Measurements from ENCODE around the gene LTB4R2. TPM values are rescaled to one million over a fixed set of nuclear protein-coding genes. Genes with fewer than 3 reads are reported as not detected.

The LTB4R2 gene
- total and polyA plus RNA-seq, 2 experiments from 2014 or later, result 0.40 to 12.6 TPM

DNA sequence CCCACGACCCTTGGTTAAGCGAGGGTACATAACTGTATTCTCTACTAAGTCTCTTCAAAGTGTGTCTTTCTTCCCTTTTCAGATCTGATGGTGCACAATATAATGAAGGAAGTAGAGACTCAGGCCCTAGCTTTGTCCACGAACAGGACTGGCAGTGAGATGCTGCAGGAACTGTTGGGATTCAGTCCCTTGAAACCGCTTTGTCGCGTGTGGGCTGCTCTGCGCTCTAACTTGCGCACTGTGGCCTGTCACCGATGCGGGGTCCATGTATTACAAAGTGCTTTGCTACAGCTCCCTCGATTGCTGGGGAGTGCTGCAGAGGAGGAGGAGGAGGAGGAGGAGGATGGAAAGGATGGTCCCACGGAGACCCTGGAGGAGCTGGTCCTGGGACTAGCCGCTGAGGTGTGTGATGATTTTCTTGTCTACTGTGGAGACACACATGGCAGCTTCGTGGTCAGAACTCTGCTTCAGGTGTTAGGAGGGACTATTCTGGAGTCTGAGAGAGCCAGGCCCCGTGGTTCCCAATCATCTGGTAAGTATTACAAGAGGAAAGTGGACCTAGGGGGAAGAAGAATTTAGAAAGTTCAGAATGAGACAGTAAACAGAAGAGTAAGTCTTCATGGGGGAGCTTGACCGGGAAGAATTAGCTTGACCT is 9.5 kb upstream of the LTB4R2 start (continued):
- TF ChIP-seq CREB1 (CRISPR knock-in tag; IDR thresholded peaks at IDR 0.05; ENCODE audit: low read depth), result no peak
- no peak for TF ChIP-seq POLR2AphosphoS5 (IDR thresholded peaks at IDR 0.05; ENCODE audit: low read depth)
- TF ChIP-seq NANOG (IDR thresholded peaks at IDR 0.05; ENCODE audit: borderline replicate concordance), result no peak
- TF ChIP-seq, protein P1, sequence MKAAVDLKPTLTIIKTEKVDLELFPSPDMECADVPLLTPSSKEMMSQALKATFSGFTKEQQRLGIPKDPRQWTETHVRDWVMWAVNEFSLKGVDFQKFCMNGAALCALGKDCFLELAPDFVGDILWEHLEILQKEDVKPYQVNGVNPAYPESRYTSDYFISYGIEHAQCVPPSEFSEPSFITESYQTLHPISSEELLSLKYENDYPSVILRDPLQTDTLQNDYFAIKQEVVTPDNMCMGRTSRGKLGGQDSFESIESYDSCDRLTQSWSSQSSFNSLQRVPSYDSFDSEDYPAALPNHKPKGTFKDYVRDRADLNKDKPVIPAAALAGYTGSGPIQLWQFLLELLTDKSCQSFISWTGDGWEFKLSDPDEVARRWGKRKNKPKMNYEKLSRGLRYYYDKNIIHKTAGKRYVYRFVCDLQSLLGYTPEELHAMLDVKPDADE (IDR thresholded peaks at IDR 0.05), result no peak
- TF ChIP-seq EZH2phosphoT487 (IDR thresholded peaks at IDR 0.05; ENCODE audit: unreplicated experiment), result no peak
- TF ChIP-seq STAT1 (IDR thresholded peaks at IDR 0.05; ENCODE audit: unreplicated experiment), result no peak

DNA sequence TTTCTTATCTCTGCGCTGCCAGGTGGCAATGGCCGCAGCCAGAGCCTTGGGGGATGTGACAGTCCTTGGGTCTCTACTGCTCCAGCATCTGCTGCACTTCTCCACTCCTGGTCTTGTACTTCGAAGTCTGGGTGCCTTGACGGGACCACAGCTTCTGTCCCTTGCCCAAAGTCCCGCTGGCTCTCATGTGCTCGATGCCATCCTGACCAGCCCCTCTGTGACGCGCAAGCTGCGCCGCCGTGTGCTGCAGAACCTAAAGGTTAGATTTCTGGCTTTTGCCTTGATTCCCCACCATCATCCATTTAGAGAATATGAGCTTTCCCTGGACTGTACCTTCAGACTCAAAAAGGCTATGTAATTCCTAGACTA is 5.9 kb upstream of the LTB4R2 start:
- Mint-ChIP-seq H3K4me3 (no peak overlapping the region), H3K27me3 (ENCODE audit: insufficient read depth, low read depth, poor library complexity) (peaks cover 12% of the 10 kb centered on the region), H3K27ac (no peak overlapping the region), H3K9me3 (peaks cover 2% of the 10 kb centered on the region; the same call in 1 of the 3 replicates), H3K36me3 (ENCODE audit: low read depth) (peaks cover 68% of the 10 kb centered on the region), H3K4me1 (peaks cover 13% of the 10 kb centered on the region)
- Histone ChIP-seq H3F3A (replicated peaks; ENCODE audit: low read depth) (no peaks in the 10 kb centered on the region; the same call in 1 of the 2 replicates), H3K4me3 (no peak overlapping the region), H4K20me1 (replicated peaks; ENCODE audit: insufficient read depth) (peaks cover 10% of the 10 kb centered on the region), H3K9me2 (ENCODE audit: insufficient read depth) (no peaks in the 10 kb centered on the region), H2AFZ (no peak overlapping the region), H3K27me3 (ENCODE audit: insufficient read depth) (no peaks in the 10 kb centered on the region), H3K36me3 (ENCODE audit: insufficient read depth) (peaks cover 23% of the 10 kb centered on the region; the same call in 1 of the 2 replicates), H3K79me2 (replicated peaks; ENCODE audit: insufficient read depth) (peaks cover 13% of the 10 kb centered on the region), H3K4me1 (ENCODE audit: insufficient read depth) (peaks cover 10% of the 10 kb centered on the region; the same call in 1 of the 2 replicates), H3K27ac (ENCODE audit: low read depth) (no peak overlapping the region), H3K4me2 (no peak overlapping the region)
- TF ChIP-seq EZH2phosphoT487 (IDR thresholded peaks at IDR 0.05; ENCODE audit: unreplicated experiment), result no peak
- TF ChIP-seq ZNF114 (CRISPR knock-in tag; IDR thresholded peaks at IDR 0.05), result no peak
- ATAC-seq (no peak), DNase-seq (ENCODE audit: low spot score) (no peak)

DNA sequence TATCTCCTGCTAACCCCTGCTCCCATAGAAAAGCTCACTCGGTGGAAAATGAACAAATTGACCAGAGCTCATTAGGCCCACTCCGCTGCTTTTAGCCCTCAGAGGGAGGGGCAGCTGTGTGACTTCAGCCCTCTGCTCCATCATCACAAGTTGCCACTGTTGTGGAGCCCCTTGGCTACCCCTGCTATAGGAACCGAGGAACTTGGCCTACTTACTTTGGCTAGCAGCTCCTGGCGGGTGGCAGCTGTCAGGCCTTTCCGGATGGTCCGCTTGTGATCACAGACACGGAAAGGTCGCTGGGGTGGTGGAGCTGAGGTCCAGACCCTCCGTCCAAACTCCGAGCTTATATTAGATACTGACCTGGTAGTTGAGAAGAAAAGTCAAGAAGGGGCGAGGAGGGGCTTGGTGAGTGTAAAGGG is 2.8 kb upstream of the LTB4R2 start:
- H3K79me2 ChIP-seq (replicated peaks; ENCODE audit: insufficient read depth), result no peaks in the 10 kb centered on the region
- peaks cover 4% of the 10 kb centered on the region; the same call in 1 of the 2 replicates for H3K4me1 ChIP-seq (ENCODE audit: insufficient read depth)
- H3K27ac ChIP-seq (ENCODE audit: low read depth), result no peak overlapping the region
- no peak overlapping the region for H3K4me3 ChIP-seq
- Mint-ChIP-seq H3K4me1 (peaks cover 15% of the 10 kb centered on the region; the same call in 2 of the 3 replicates), H3K9me3 (no peaks in the 10 kb centered on the region), H3K27ac (no peak overlapping the region), H3K36me3 (ENCODE audit: low read depth) (peaks cover 68% of the 10 kb centered on the region), H3K4me3 (no peak overlapping the region), H3K27me3 (ENCODE audit: insufficient read depth, low read depth, poor library complexity) (peaks cover 17% of the 10 kb centered on the region)
- no peak overlapping the region for H2AFZ ChIP-seq
- H4K20me1 ChIP-seq (replicated peaks; ENCODE audit: insufficient read depth), result peaks cover 3% of the 10 kb centered on the region
- DNase-seq (ENCODE audit: low spot score), result no peak
- no peak overlapping the region for H3K4me2 ChIP-seq
- no peak for ATAC-seq
- H3K36me3 ChIP-seq (ENCODE audit: insufficient read depth), result peaks cover 23% of the 10 kb centered on the region; the same call in 1 of the 2 replicates
- no peaks in the 10 kb centered on the region for H3F3A ChIP-seq (replicated peaks; ENCODE audit: low read depth)
- no peaks in the 10 kb centered on the region for H3K9me2 ChIP-seq (ENCODE audit: insufficient read depth)
- 0 out of 2 replicates have a peak, but pooled peaks cover 4% of the 10 kb centered on the region for H3K27me3 ChIP-seq (ENCODE audit: insufficient read depth)
- TF ChIP-seq, protein P2, sequence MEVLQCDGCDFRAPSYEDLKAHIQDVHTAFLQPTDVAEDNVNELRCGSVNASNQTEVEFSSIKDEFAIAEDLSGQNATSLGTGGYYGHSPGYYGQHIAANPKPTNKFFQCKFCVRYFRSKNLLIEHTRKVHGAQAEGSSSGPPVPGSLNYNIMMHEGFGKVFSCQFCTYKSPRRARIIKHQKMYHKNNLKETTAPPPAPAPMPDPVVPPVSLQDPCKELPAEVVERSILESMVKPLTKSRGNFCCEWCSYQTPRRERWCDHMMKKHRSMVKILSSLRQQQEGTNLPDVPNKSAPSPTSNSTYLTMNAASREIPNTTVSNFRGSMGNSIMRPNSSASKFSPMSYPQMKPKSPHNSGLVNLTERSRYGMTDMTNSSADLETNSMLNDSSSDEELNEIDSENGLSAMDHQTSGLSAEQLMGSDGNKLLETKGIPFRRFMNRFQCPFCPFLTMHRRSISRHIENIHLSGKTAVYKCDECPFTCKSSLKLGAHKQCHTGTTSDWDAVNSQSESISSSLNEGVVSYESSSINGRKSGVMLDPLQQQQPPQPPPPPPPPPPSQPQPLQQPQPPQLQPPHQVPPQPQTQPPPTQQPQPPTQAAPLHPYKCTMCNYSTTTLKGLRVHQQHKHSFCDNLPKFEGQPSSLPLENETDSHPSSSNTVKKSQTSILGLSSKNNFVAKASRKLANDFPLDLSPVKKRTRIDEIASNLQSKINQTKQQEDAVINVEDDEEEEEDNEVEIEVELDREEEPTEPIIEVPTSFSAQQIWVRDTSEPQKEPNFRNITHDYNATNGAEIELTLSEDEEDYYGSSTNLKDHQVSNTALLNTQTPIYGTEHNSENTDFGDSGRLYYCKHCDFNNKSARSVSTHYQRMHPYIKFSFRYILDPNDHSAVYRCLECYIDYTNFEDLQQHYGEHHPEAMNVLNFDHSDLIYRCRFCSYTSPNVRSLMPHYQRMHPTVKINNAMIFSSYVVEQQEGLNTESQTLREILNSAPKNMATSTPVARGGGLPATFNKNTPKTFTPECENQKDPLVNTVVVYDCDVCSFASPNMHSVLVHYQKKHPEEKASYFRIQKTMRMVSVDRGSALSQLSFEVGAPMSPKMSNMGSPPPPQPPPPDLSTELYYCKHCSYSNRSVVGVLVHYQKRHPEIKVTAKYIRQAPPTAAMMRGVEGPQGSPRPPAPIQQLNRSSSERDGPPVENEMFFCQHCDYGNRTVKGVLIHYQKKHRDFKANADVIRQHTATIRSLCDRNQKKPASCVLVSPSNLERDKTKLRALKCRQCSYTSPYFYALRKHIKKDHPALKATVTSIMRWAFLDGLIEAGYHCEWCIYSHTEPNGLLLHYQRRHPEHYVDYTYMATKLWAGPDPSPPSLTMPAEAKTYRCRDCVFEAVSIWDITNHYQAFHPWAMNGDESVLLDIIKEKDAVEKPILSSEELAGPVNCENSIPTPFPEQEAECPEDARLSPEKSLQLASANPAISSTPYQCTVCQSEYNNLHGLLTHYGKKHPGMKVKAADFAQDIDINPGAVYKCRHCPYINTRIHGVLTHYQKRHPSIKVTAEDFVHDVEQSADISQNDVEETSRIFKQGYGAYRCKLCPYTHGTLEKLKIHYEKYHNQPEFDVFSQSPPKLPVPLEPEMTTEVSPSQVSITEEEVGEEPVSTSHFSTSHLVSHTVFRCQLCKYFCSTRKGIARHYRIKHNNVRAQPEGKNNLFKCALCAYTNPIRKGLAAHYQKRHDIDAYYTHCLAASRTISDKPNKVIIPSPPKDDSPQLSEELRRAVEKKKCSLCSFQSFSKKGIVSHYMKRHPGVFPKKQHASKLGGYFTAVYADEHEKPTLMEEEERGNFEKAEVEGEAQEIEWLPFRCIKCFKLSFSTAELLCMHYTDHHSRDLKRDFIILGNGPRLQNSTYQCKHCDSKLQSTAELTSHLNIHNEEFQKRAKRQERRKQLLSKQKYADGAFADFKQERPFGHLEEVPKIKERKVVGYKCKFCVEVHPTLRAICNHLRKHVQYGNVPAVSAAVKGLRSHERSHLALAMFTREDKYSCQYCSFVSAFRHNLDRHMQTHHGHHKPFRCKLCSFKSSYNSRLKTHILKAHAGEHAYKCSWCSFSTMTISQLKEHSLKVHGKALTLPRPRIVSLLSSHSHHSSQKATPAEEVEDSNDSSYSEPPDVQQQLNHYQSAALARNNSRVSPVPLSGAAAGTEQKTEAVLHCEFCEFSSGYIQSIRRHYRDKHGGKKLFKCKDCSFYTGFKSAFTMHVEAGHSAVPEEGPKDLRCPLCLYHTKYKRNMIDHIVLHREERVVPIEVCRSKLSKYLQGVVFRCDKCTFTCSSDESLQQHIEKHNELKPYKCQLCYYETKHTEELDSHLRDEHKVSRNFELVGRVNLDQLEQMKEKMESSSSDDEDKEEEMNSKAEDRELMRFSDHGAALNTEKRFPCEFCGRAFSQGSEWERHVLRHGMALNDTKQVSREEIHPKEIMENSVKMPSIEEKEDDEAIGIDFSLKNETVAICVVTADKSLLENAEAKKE (CRISPR knock-in tag; IDR thresholded peaks at IDR 0.05), result no peak
- no peak for TF ChIP-seq NANOG (IDR thresholded peaks at IDR 0.05; ENCODE audit: borderline replicate concordance)
- TF ChIP-seq, protein P3, sequence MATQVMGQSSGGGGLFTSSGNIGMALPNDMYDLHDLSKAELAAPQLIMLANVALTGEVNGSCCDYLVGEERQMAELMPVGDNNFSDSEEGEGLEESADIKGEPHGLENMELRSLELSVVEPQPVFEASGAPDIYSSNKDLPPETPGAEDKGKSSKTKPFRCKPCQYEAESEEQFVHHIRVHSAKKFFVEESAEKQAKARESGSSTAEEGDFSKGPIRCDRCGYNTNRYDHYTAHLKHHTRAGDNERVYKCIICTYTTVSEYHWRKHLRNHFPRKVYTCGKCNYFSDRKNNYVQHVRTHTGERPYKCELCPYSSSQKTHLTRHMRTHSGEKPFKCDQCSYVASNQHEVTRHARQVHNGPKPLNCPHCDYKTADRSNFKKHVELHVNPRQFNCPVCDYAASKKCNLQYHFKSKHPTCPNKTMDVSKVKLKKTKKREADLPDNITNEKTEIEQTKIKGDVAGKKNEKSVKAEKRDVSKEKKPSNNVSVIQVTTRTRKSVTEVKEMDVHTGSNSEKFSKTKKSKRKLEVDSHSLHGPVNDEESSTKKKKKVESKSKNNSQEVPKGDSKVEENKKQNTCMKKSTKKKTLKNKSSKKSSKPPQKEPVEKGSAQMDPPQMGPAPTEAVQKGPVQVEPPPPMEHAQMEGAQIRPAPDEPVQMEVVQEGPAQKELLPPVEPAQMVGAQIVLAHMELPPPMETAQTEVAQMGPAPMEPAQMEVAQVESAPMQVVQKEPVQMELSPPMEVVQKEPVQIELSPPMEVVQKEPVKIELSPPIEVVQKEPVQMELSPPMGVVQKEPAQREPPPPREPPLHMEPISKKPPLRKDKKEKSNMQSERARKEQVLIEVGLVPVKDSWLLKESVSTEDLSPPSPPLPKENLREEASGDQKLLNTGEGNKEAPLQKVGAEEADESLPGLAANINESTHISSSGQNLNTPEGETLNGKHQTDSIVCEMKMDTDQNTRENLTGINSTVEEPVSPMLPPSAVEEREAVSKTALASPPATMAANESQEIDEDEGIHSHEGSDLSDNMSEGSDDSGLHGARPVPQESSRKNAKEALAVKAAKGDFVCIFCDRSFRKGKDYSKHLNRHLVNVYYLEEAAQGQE (IDR thresholded peaks at IDR 0.05; ENCODE audit: unreplicated experiment), result no peak

All from GM23338 (cell line).